UCSD-AML1 (cell line): ENCODE data around the gene PRELID1.

Source experiments
- DNase-seq: peaks from one replicate; lab custom pipeline; 2025; ENCODE audit not compliant: unreplicated experiment; lab: John Stamatoyannopoulos, UW

Gene PRELID1

GRCh38 chr5:177312649-177313181, 9.1 kb downstream of the PRELID1 start:
- DNase-seq = peak; percentile 58

DNA sequence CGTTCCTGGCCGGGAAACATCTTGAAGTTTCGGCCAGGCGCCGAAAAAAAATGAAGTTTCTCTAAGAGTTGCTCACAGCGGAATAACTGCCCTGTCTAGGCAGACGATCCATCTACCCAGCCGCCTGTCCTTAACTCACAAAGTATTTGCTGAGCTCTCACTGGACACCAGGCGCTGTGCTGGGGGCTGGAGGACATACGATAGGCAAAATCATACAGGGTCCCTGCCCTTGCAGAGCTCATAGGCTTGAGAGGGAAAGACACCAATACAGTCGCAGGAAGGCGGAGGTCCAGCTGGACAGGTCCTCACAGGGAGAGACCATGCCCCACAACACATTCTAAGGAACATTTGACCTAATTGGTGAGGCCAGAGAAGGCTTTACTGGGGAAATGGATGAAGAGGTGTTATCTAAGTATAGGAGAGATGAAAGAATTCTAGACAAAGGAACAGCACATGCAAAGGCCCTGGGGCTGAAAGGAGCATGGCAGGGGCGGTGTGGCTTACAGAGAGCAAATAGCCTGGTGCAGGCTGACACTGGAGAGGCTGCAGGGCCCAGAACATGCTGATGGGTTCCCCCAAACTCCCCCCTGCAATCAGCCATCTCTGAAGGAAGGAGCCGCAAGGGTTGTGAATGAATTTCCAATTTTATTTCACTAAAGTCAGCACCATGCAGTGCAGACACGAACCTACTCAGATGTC, 10.1 kb downstream of the PRELID1 start:
- DNase-seq = no peak

GRCh38 chr5:177314376-177315342, 11.1 kb downstream of the PRELID1 start:
- no peak for DNase-seq

- DNase-seq = no peak
These were observed 11.8 kb downstream of the PRELID1 start for GRCh38 chr5:177315411-177315810.

DNA sequence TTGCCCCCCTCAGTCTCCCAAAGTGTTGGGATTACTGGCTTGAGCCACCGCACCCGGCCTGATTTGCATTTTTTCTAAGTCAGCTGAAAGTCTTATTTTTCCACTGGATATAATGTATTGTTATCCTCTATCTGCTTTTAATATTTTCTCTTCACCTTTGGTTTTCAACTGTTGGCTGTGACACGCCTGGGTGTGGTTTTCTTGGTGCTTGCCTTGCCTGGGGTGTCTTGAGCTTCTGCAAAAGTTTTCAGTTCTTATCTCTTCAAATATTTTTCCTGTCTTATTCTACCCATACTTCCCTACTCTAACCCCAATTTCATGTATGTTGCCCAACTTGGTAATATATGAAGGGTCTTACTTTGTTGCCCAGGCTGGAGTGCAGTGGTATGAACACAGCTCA, 12.4 kb downstream of the PRELID1 start:
- DNase-seq = no peak

DNA sequence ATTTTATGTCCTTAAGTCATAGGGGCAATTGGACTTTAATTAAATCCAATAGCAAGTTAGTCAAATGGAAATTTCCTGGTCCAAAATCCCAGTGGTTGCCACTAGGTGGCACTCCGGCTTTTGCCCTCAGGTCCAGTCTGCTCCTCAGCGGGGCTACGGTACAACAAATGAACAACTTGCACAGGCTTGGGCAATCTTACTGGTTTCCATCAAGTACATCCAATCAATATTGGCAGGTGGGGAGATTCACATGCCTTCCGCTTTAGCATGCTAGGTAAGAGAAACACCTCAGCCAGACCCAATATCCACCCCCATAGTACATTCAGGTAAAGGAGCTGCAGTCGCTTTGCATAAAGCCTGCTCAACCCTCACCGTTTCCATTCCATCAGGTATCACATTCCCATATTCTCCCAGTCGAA, 14.4 kb downstream of the PRELID1 start:
- peak; percentile 70 for DNase-seq

GRCh38 chr5:177319913-177320588, 16.5 kb downstream of the PRELID1 start:
- DNase-seq = no peak

GRCh38 chr5:177320879-177321278, 17.3 kb downstream of the PRELID1 start:
- peak; percentile 40 for DNase-seq

GRCh38 chr5:177325868-177326381, 22.3 kb downstream of the PRELID1 start:
- no peak for DNase-seq

DNA sequence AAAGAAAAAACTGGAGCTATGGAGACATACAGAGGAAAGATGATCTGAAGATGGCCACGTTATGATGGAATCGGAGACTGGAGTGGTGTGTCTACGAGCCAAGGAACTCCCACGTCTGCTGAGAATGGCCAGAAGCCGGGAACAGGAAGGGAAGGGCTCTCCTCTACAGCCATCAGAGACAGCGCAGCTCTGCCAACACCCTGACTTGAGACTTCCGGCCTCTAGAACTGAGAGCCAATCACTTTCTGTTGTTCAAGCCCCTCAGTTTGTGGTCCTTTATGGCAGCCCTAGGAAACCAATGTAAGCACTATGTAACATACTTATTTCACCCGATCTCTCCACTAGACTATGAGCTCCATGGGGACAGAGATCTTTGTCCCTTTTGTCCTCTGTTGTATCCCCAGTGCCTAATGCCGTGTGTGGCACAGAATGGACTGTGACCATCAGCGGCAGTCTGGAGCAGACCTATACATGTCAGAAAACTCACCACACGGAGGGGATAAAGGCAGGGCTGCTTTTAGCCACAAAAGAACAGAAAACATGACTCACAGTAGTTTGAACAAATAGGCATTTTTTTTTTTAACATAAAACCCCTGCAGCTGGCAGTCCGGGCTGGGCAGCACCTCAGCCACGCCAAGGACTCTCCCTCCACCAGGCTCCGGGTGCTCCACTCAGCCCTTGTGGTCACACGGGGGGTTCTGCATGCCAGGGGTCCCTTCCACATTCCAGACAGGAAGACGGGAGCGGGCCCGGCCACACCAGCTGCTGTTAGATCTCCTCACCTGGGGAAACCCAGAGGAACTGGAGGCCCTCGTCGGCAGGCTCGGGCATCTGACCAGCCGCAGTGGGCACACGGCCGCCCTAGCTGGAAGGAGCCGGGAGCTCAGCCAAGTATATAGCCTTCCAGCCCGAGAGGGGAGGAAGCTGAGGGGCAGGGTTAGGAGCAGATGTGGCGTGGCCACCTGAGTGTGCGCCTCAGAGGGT, 24.2 kb downstream of the PRELID1 start:
- no peak for DNase-seq

DNA sequence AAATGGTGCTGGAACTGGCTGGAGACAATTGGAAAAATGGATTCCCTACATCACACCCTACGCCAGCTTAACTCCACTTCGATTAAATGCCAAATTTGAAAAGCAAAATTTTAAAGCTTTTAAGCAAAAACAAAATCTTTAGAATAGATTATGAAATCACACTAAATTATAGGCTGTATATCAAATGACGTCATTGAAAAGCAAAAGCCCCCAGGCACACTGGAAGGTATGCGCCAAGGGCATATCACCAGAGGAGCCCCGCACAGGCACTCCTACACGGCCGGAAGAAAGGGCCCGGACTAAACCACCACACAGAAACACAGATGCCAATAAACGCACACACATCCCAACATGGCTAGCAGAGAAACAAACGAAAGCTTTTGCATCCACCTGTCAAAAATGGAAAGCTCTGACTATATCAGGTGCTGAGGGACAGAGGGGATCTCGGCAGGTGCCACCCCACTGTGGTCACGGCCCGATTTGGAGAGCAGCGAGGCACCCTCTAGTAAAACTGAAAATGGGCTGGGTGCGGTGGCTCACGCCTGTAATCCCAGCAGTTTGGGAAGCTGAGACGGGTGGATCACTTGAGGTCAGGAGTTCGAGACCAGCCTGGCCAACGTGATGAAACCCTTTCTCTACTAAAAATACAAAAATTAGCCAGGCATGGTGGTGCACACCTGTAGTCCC, 25.1 kb downstream of the PRELID1 start:
- DNase-seq = no peak

- DNase-seq = no peak
These were observed 26.3 kb downstream of the PRELID1 start for GRCh38 chr5:177329883-177330282.

DNA sequence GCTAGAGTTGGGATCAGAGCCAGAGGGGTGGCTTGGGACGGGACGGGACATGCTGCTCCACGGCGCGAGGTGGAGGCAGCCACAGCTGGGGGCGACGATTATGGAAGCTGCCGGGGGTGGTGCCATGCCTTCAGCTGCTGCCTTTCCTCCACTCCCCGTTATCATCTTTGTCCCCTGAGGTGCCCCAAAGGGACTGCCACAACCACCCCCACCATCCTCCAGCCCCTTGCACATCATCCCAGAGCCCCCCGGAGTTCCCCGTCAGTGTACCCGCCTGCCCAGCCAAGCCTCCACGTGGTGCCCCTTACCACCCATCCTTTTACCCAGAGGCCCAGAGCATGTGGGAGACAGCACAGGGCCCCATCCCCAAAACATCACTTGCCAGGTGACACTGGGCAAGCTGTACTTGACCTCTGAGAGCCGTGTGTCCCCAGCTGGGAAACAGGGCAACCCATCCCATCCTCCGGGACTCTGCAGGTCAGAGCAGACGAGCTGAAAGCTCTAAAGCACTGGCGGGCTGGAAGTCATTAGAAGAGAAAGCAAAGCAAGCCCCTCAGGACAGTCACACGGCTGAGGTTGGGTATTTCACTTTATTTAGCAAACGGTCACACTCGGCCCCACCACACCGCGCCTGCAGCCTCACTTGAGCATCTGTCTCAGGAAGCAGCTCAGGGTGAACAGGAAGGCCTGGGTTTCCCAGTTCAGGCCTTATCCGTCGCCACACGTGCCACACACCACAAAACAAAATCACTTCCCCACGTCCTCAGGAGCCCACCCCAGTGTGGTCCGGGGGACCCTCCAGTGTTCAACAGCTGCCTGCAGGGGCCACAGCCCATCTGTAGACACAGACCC, 27.6 kb downstream of the PRELID1 start:
- DNase-seq = peak; percentile 62

- DNase-seq = no peak
These were observed 28.7 kb downstream of the PRELID1 start for GRCh38 chr5:177332031-177332895.

DNA sequence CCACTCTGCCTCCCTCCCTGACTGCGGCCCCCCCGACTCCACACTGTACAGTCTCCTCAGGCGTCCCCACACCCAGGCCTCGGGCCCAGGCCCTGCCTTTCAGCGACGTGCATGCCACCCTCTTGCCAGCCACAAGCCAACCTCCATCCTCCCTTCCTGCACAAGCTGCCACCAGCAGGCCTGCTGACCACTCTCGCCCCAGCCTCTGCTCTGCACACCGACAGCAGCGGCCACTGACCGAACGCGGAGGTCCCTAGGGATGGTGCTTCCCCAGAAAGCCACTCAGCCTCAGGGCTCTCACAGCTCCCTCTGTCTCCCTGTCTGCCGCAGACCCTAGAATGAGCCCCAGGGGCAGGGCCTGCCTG, 29.3 kb downstream of the PRELID1 start:
- no peak for DNase-seq

GRCh38 chr5:177333420-177334154, 30.0 kb downstream of the PRELID1 start:
- no peak for DNase-seq

- no peak for DNase-seq
These were observed 30.6 kb downstream of the PRELID1 start for GRCh38 chr5:177334155-177334551.
